BLaER1 treated with 17β-estradiol and CSF1 and Interleukin-3, amounts not matched to agents 10 nM and 100 nM (cell line): ENCODE measurements around the gene AMZ2.
"Not testable (repeated sequence)": the region's sequence is repeated elsewhere in the genome, so short reads cannot be mapped to it uniquely, and the experiment has no call there.

Experiments used
- H3K27ac ChIP-seq, 11 experiments: shearing (Covaris generic); formaldehyde crosslinking; 2 replicates each; pipeline ENCODE4 v1.8.1; 2022
- H3K27me3 ChIP-seq, 11 experiments: shearing (Covaris generic); formaldehyde crosslinking; 2 replicates each; pipeline ENCODE4 v1.8.1; 2022
- H3K36me3 ChIP-seq, 11 experiments: shearing (Covaris generic); formaldehyde crosslinking; 2 replicates each; pipeline ENCODE4 v1.8.1; 2022
- H3K4me1 ChIP-seq, 10 experiments: shearing (Covaris generic); formaldehyde crosslinking; 2 replicates each; pipeline ENCODE4 v1.8.1; 2022
- H3K4me2 ChIP-seq, 11 experiments: shearing (Covaris generic); formaldehyde crosslinking; 2 replicates each; pipeline ENCODE4 v1.8.1; 2022
- H3K4me3 ChIP-seq, 10 experiments: shearing (Covaris generic); formaldehyde crosslinking; 2 replicates each; pipeline ENCODE4 v1.8.1; 2022
- H3K9ac ChIP-seq, 11 experiments: shearing (Covaris generic); formaldehyde crosslinking; 2 replicates each; pipeline ENCODE4 v1.8.1; 2022
- H3K9me3 ChIP-seq, 11 experiments: shearing (Covaris generic); formaldehyde crosslinking; replicated peaks in 1 of 11; 2 replicates each; pipeline ENCODE4 v1.8.1; 2022
- H4K20me1 ChIP-seq, 11 experiments: shearing (Covaris generic); formaldehyde crosslinking; 2 replicates each; pipeline ENCODE4 v1.8.1; 2022
- Cebpa-rat ChIP-seq, 11 experiments: shearing (Covaris generic); IDR thresholded peaks; 2 replicates each; pipeline ENCODE4 v1.8.1; 2022

The AMZ2 gene

GRCh38 chr17:68220786-68221185, 27.1 kb upstream of the AMZ2 start:
- not testable (repeated sequence) for H3K27me3 ChIP-seq, H3K4me3 ChIP-seq, H3K9me3 ChIP-seq, H3K9ac ChIP-seq, H3K4me2 ChIP-seq, H4K20me1 ChIP-seq, H3K27ac ChIP-seq
- Histone ChIP-seq H3K36me3 (peaks cover 0 to 32% (median 16%) of the 10 kb centered on the region in 11 experiments; a peak in 16 of 22 replicates), H3K4me1 (peaks cover 7 to 23% (median 17%) of the 10 kb centered on the region in 10 experiments; a peak in 17 of 20 replicates)

- Histone ChIP-seq H3K36me3 (peaks cover 0 to 25% (median 15%) of the 10 kb centered on the region in 11 experiments; a peak in 16 of 22 replicates), H3K9me3 (peaks cover 0 to 6% (median 0%) of the 10 kb centered on the region in 11 experiments; a peak in 4 of 22 replicates), H3K27me3 (no peaks in the 10 kb centered on the region), H3K4me3 (no peak overlapping the region), H4K20me1 (no peaks in the 10 kb centered on the region; a peak in 1 of 22 replicates), H3K27ac (no peak overlapping the region; a peak in 1 of 22 replicates), H3K4me2 (peak overlapping the region in 3 of 11 experiments; percentile 15 to 57 (median 48); a peak in 4 of 22 replicates), H3K4me1 (peaks cover 7 to 27% (median 17%) of the 10 kb centered on the region in 10 experiments; a peak in 17 of 20 replicates), H3K9ac (no peak overlapping the region)
- no peak for TF ChIP-seq Cebpa-rat (IDR thresholded peaks at IDR 0.05)
These were observed 26.1 kb upstream of the AMZ2 start for GRCh38 chr17:68221786-68222185.

- TF ChIP-seq Cebpa-rat (IDR thresholded peaks at IDR 0.05): no peak
- peaks cover 12 to 27% (median 18%) of the 10 kb centered on the region in 10 experiments; a peak in 19 of 20 replicates for H3K4me1 ChIP-seq
- H3K27ac ChIP-seq: no peak overlapping the region
- H4K20me1 ChIP-seq: no peaks in the 10 kb centered on the region; a peak in 1 of 22 replicates
- no peak overlapping the region for H3K4me3 ChIP-seq
- no peak overlapping the region for H3K9ac ChIP-seq
- peaks cover 0 to 25% (median 15%) of the 10 kb centered on the region in 11 experiments; a peak in 16 of 22 replicates for H3K36me3 ChIP-seq
- peaks cover 0 to 6% (median 0%) of the 10 kb centered on the region in 11 experiments; a peak in 4 of 22 replicates for H3K9me3 ChIP-seq
- H3K27me3 ChIP-seq: no peaks in the 10 kb centered on the region
- peak overlapping the region in 2 of 11 experiments; percentile 3 to 35; a peak in 2 of 22 replicates for H3K4me2 ChIP-seq
These were observed 25.2 kb upstream of the AMZ2 start for GRCh38 chr17:68222606-68223005.

GRCh38 chr17:68225055-68225454, 22.8 kb upstream of the AMZ2 start:
- H3K27ac ChIP-seq, H3K4me3 ChIP-seq, H3K27me3 ChIP-seq, H3K9ac ChIP-seq, H4K20me1 ChIP-seq, H3K9me3 ChIP-seq, H3K36me3 ChIP-seq: not testable (repeated sequence)
- peaks cover 35 to 50% (median 40%) of the 10 kb centered on the region in 10 experiments for H3K4me1 ChIP-seq
- peak overlapping the region in 7 of 11 experiments; percentile 30 to 60 (median 35); a peak in 12 of 22 replicates for H3K4me2 ChIP-seq

GRCh38 chr17:68228039-68228680, 19.7 kb upstream of the AMZ2 start:
- H3K36me3 ChIP-seq: peaks cover 0 to 10% (median 0%) of the 10 kb centered on the region in 11 experiments; a peak in 3 of 22 replicates
- H3K4me1 ChIP-seq: peaks cover 35 to 60% (median 41%) of the 10 kb centered on the region in 10 experiments
- not testable (repeated sequence) for H3K4me3 ChIP-seq, H3K27me3 ChIP-seq, H4K20me1 ChIP-seq, H3K9me3 ChIP-seq
- peak overlapping the region in 4 of 11 experiments; percentile 14 to 48 (median 31); a peak in 2 of 22 replicates for H3K27ac ChIP-seq
- H3K9ac ChIP-seq: peak overlapping the region in 1 of 11 experiments; percentile 58; a peak in 1 of 22 replicates
- peak overlapping the region; percentile 53 to 73 (median 68); a peak in 20 of 22 replicates for H3K4me2 ChIP-seq

GRCh38 chr17:68228817-68229570, 18.8 kb upstream of the AMZ2 start:
- H3K27me3 ChIP-seq: no peaks in the 10 kb centered on the region
- TF ChIP-seq Cebpa-rat (IDR thresholded peaks at IDR 0.05): no peak
- peak overlapping the region; percentile 53 to 73 (median 68) for H3K4me2 ChIP-seq
- peaks cover 35 to 68% (median 43%) of the 10 kb centered on the region in 10 experiments for H3K4me1 ChIP-seq
- peak overlapping the region in 7 of 11 experiments; percentile 19 to 58 (median 33); a peak in 9 of 22 replicates for H3K9ac ChIP-seq
- peaks cover 0 to 10% (median 0%) of the 10 kb centered on the region in 11 experiments; a peak in 3 of 22 replicates for H3K36me3 ChIP-seq
- H4K20me1 ChIP-seq: no peaks in the 10 kb centered on the region
- H3K27ac ChIP-seq: peak overlapping the region; percentile 10 to 57 (median 38); a peak in 14 of 22 replicates
- no peak overlapping the region for H3K4me3 ChIP-seq
- no peaks in the 10 kb centered on the region for H3K9me3 ChIP-seq

- Histone ChIP-seq H3K9me3 (no peaks in the 10 kb centered on the region), H3K9ac (0 out of 22 replicates have a peak overlapping the region, but pooled peaks of 1 of the 11 experiments have one; percentile 20), H3K36me3 (peaks cover 0 to 10% (median 0%) of the 10 kb centered on the region in 11 experiments; a peak in 4 of 22 replicates), H3K27me3 (no peaks in the 10 kb centered on the region), H4K20me1 (no peaks in the 10 kb centered on the region), H3K4me2 (peak overlapping the region; percentile 53 to 73 (median 68); a peak in 17 of 22 replicates), H3K4me1 (peaks cover 36 to 74% (median 45%) of the 10 kb centered on the region in 10 experiments), H3K27ac (peak overlapping the region in 2 of 11 experiments; percentile 38 to 48; a peak in 1 of 22 replicates), H3K4me3 (no peak overlapping the region)
- no peak for TF ChIP-seq Cebpa-rat (IDR thresholded peaks at IDR 0.05)
These were observed 18.2 kb upstream of the AMZ2 start for GRCh38 chr17:68229619-68230018.

GRCh38 chr17:68231131-68231530, 16.7 kb upstream of the AMZ2 start:
- Histone ChIP-seq H3K4me1 (peaks cover 40 to 88% (median 47%) of the 10 kb centered on the region in 10 experiments), H3K36me3 (peaks cover 0 to 10% (median 0%) of the 10 kb centered on the region in 11 experiments; a peak in 4 of 22 replicates), H3K4me2 (peak overlapping the region in 2 of 11 experiments; percentile 31 to 35; a peak in 2 of 22 replicates)
- not testable (repeated sequence) for H3K9me3 ChIP-seq, H3K27me3 ChIP-seq, H3K27ac ChIP-seq, H3K4me3 ChIP-seq, H4K20me1 ChIP-seq, H3K9ac ChIP-seq

- Histone ChIP-seq H4K20me1 (no peaks in the 10 kb centered on the region), H3K27me3 (no peaks in the 10 kb centered on the region), H3K4me3 (no peak overlapping the region), H3K27ac (0 out of 22 replicates have a peak overlapping the region, but pooled peaks of 1 of the 11 experiments have one; percentile 63), H3K9ac (no peak overlapping the region), H3K4me2 (peak overlapping the region in 2 of 11 experiments; percentile 31 to 85; a peak in 2 of 22 replicates), H3K36me3 (peaks cover 0 to 10% (median 0%) of the 10 kb centered on the region in 11 experiments; a peak in 3 of 22 replicates), H3K9me3 (no peaks in the 10 kb centered on the region), H3K4me1 (peaks cover 43 to 91% (median 48%) of the 10 kb centered on the region in 10 experiments)
- TF ChIP-seq Cebpa-rat (IDR thresholded peaks at IDR 0.05): no peak
These were observed 16.3 kb upstream of the AMZ2 start for GRCh38 chr17:68231541-68231940.

- H4K20me1 ChIP-seq, H3K27me3 ChIP-seq, H3K4me3 ChIP-seq, H3K9ac ChIP-seq, H3K9me3 ChIP-seq: not testable (repeated sequence)
- peaks cover 0 to 10% (median 0%) of the 10 kb centered on the region in 11 experiments; a peak in 3 of 22 replicates for H3K36me3 ChIP-seq
- peak overlapping the region in 2 of 11 experiments; percentile 36 to 63; a peak in 3 of 22 replicates for H3K27ac ChIP-seq
- H3K4me2 ChIP-seq: peak overlapping the region in 3 of 11 experiments; percentile 10 to 85 (median 84); a peak in 6 of 22 replicates
- H3K4me1 ChIP-seq: peaks cover 52 to 94% (median 57%) of the 10 kb centered on the region in 10 experiments
These were observed 15.1 kb upstream of the AMZ2 start for GRCh38 chr17:68232741-68233140.

- H4K20me1 ChIP-seq, H3K9me3 ChIP-seq, H3K27me3 ChIP-seq: not testable (repeated sequence)
- H3K27ac ChIP-seq: peak overlapping the region; percentile 78 to 100 (median 85)
- H3K36me3 ChIP-seq: peaks cover 0 to 10% (median 0%) of the 10 kb centered on the region in 11 experiments; a peak in 3 of 22 replicates
- H3K4me2 ChIP-seq: peak overlapping the region; percentile 71 to 87 (median 78)
- peaks cover 54 to 92% (median 58%) of the 10 kb centered on the region in 10 experiments for H3K4me1 ChIP-seq
- H3K4me3 ChIP-seq: 0 out of 20 replicates have a peak overlapping the region, but pooled peaks of 1 of the 10 experiments have one; percentile 19
- peak overlapping the region; percentile 65 to 97 (median 75) for H3K9ac ChIP-seq
These were observed 13.0 kb upstream of the AMZ2 start for GRCh38 chr17:68234726-68235335.
